ENCODE data around the gene SPATA19.

Gene SPATA19, protein sequence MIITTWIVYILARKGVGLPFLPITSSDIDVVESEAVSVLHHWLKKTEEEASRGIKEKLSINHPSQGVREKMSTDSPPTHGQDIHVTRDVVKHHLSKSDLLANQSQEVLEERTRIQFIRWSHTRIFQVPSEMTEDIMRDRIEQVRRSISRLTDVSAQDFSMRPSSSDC

DNA sequence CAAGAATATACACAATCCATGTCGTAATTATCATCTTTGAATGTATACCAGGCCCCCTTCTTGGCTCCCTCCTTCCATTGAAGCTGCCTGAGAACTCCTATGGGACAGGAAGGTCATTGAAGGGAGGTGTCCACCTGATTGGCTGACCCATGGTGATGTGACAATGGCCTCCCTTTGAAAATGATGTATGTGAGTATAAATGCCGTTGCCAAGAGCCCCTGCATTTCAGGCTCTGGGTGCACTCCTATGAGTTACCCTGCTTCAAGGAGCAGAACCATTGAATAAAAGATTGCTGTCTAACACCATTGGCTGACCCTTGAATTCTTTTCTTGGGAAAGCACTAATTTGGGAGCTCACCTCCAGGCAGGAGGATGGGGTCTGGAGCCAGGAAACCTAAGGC is at the start of gene SPATA19:
Gene SPATA19 (minus strand): TSS at position 101 of the 400 bp plus-strand sequence. CDS start 67 bp downstream, at position 34.
- H3K9me3 Mint-ChIP-seq, result peaks cover 12 to 17% of the 10 kb centered on the region in 2 donors
- no peaks in the 10 kb centered on the region for H3K36me3 Mint-ChIP-seq
- ATAC-seq (replicated peaks), result no peak
- H3K27ac Mint-ChIP-seq, result no peak within 1 kb of the TSS
- H3K27me3 Mint-ChIP-seq, result no peaks in the 10 kb centered on the region
- no peak within 1 kb of the TSS for H3K4me3 Mint-ChIP-seq
- DNase-seq, result no peak
- no peaks in the 10 kb centered on the region for H3K4me1 Mint-ChIP-seq

DNA sequence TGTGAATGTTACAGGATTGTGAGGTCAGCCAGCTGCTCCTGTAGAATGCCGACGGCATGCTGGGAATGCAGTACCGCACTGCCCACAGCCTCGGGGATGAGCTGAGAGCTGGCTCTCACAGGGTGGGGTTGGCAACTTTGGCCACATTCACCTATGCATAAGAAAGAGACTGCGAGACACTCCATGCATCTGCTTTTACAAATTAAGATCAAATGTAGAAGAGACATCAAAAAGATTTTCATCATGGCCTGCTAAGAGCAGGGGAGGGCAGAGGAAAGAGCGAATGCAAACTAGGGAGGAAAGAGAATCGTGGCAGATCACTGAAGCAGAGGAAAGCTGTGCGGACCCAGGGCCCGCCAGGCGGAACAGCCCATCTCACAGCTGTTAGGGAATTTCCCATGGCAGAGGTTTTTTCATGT is 49.8 kb upstream of the SPATA19 start:
- Mint-ChIP-seq H3K27ac (no peak overlapping the region), H3K4me3 (no peak overlapping the region), H3K36me3 (no peaks in the 10 kb centered on the region), H3K27me3 (no peaks in the 10 kb centered on the region), H3K9me3 (peaks cover 1 to 4% of the 10 kb centered on the region in 2 donors), H3K4me1 (peaks cover 0 to 5% of the 10 kb centered on the region in 2 donors)
- DNase-seq (no peak), ATAC-seq (replicated peaks) (peak; percentile 43 to 66)

- no peaks in the 10 kb centered on the region for H3K27me3 Mint-ChIP-seq
- DNase-seq (no peak), ATAC-seq (replicated peaks) (peak in 1 of 2 donors; percentile 24)
- H3K4me3 Mint-ChIP-seq, result no peak overlapping the region
- H3K36me3 Mint-ChIP-seq, result no peaks in the 10 kb centered on the region
- peaks cover 0 to 4% of the 10 kb centered on the region in 2 donors for H3K4me1 Mint-ChIP-seq
- H3K27ac Mint-ChIP-seq, result no peak overlapping the region
- H3K9me3 Mint-ChIP-seq, result peaks cover 0 to 4% of the 10 kb centered on the region in 2 donors
Measured at GRCh38 chr11:133893381-133893780, 48.1 kb upstream of the SPATA19 start.

DNA sequence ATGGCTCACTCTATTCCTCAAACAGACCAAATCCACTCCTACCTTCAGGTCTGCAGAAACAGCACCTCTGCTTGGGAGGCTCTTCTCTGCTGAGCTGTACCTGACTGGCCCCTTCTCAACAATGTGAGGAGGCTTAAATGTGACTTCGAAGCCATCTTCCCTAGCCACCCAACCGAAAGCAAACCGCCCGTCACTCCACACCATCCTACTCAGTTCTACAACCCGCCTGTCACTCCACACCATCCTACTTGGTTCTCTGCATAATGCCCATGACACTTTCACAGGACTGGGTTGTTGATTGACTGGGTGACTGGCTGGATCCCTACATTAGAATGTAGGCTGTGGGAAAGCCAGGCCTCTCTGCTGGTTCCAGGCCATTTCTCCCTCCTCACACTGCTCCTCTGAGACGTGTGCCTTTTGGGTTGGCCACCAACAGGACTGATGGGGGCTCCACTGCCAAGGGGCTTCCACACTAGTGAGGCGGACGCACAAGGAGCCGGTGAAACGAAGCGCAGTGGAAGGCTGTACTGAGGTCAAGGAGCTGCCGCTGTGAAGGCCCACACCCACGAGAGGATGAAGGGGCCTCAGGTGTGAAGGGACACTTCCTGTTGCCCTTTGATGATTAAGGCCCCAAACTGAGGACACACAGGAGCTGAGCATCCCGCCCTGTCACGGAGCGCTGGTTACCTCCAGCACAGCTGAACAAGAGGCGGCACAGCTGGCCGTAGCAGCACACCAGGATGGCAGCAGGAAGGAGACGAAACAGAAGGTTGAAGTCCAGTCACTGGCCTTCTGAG is 47.5 kb upstream of the SPATA19 start:
- no peak for ATAC-seq (replicated peaks)
- H3K9me3 Mint-ChIP-seq, result peaks cover 0 to 4% of the 10 kb centered on the region in 2 donors
- H3K27ac Mint-ChIP-seq, result no peak overlapping the region
- peaks cover 0 to 2% of the 10 kb centered on the region in 2 donors for H3K4me1 Mint-ChIP-seq
- H3K36me3 Mint-ChIP-seq, result no peaks in the 10 kb centered on the region
- H3K4me3 Mint-ChIP-seq, result no peak overlapping the region
- DNase-seq, result no peak
- no peaks in the 10 kb centered on the region for H3K27me3 Mint-ChIP-seq

DNA sequence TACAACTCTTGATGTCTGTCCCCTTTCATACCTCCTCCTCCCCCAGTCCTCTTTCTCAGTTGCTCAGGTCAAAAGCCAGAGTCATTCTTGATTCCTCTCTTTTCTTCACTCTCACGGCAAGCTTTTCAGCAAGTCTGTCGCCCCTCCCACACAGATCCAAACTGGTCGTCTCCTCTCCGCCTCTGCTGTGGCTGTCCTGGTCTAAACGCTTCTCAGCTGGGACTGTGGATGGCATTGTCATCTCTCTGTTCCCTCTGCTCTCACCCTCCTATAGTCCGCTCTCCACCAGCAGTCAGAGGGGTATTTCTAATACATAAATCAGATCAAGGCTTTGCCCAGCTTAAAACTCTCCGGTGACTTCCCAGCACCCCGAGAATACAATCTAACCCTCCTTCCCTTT is 46.8 kb upstream of the SPATA19 start:
- H3K27me3 Mint-ChIP-seq, result no peaks in the 10 kb centered on the region

GRCh38 chr11:133889893-133890292 is 44.6 kb upstream of the SPATA19 start:
- no peak overlapping the region for H3K4me3 Mint-ChIP-seq
- DNase-seq (no peak), ATAC-seq (replicated peaks) (no peak)
- no peak overlapping the region for H3K27ac Mint-ChIP-seq
- H3K27me3 Mint-ChIP-seq, result no peaks in the 10 kb centered on the region
- no peaks in the 10 kb centered on the region for H3K36me3 Mint-ChIP-seq
- no peaks in the 10 kb centered on the region for H3K9me3 Mint-ChIP-seq
- peaks cover 0 to 2% of the 10 kb centered on the region in 2 donors for H3K4me1 Mint-ChIP-seq

More for the DNA sequence above, 46.8 kb upstream of the SPATA19 start:
- Mint-ChIP-seq H3K4me3 (no peak overlapping the region), H3K9me3 (peaks cover 0 to 4% of the 10 kb centered on the region in 2 donors), H3K4me1 (peaks cover 0 to 2% of the 10 kb centered on the region in 2 donors), H3K36me3 (no peaks in the 10 kb centered on the region), H3K27ac (no peak overlapping the region)
- ATAC-seq (replicated peaks) (no peak), DNase-seq (no peak)

- Mint-ChIP-seq H3K27ac (no peak overlapping the region), H3K9me3 (no peaks in the 10 kb centered on the region), H3K4me1 (no peaks in the 10 kb centered on the region), H3K36me3 (no peaks in the 10 kb centered on the region), H3K27me3 (no peaks in the 10 kb centered on the region), H3K4me3 (no peak overlapping the region)
- DNase-seq (no peak), ATAC-seq (replicated peaks) (no peak)
Measured at GRCh38 chr11:133889188-133889587, 43.9 kb upstream of the SPATA19 start.

DNA sequence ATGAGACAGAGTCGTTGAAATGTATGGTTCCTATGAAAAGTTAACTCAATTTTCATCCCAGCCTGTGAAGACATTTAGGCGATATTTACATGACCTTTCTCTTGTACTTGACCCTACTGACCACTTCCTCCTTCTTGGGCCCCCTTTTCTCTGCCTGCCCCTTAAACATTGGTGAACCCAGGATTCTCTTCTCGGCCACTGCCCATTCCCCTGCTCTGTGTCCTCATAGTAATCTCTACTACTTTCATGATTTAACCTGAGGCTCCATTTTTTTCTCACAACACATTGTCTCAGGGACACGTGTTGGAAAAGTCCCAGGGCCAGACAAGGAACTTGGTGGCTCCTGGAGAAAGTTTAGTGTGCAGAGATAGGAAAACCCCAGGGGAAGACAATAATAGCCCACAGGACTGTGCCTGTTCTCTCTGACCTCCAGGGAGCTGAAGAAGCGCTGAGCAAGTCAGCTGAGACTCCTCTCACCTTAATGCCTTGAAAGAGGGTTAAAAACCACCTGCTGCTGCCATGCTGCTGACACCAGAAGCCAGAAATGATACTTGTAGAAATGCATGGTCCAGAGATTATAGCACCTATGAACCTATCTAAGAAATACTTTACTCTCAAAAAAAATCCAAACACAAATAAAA is 42.5 kb upstream of the SPATA19 start:
- no peaks in the 10 kb centered on the region for H3K27me3 Mint-ChIP-seq
- peaks cover 5% of the 10 kb centered on the region in 2 donors for H3K9me3 Mint-ChIP-seq
- no peak for DNase-seq
- no peaks in the 10 kb centered on the region for H3K36me3 Mint-ChIP-seq
- no peak for ATAC-seq (replicated peaks)
- no peak overlapping the region for H3K4me3 Mint-ChIP-seq
- H3K27ac Mint-ChIP-seq, result no peak overlapping the region
- H3K4me1 Mint-ChIP-seq, result no peaks in the 10 kb centered on the region

GRCh38 chr11:133886029-133886428 is 40.7 kb upstream of the SPATA19 start:
- no peak for DNase-seq
- no peak overlapping the region for H3K27ac Mint-ChIP-seq
- no peak overlapping the region for H3K4me3 Mint-ChIP-seq
- no peaks in the 10 kb centered on the region for H3K4me1 Mint-ChIP-seq
- no peaks in the 10 kb centered on the region for H3K27me3 Mint-ChIP-seq
- no peaks in the 10 kb centered on the region for H3K36me3 Mint-ChIP-seq
- peaks cover 5 to 11% of the 10 kb centered on the region in 2 donors for H3K9me3 Mint-ChIP-seq
- no peak for ATAC-seq (replicated peaks)

DNA sequence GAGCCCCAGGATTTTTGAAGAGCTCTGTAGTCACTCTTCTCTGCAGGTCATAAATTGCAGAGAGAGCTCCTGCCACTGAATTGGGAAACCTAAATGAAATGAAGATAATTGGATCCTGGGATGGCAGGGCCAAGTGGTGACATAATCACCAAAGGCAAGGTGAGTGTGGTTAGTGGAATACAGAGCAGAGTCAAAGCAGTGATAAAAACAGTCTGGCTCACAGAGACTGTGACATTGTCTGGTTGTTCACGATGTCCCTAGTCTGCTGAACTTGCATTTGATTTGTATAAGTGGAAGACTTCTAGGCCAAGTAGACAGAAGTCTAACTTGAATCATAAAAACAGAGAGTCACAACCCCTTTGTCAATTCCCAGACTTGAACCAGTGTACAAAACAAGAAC is 26.8 kb upstream of the SPATA19 start:
- Mint-ChIP-seq H3K4me1 (no peaks in the 10 kb centered on the region), H3K27me3 (peaks cover 0 to 4% of the 10 kb centered on the region in 2 donors), H3K9me3 (peaks cover 0 to 2% of the 10 kb centered on the region in 2 donors), H3K27ac (no peak overlapping the region), H3K4me3 (no peak overlapping the region), H3K36me3 (no peaks in the 10 kb centered on the region)
- no peak for ATAC-seq (replicated peaks)
- no peak for DNase-seq

- Mint-ChIP-seq H3K4me1 (no peaks in the 10 kb centered on the region), H3K36me3 (no peaks in the 10 kb centered on the region), H3K4me3 (no peak overlapping the region), H3K9me3 (no peaks in the 10 kb centered on the region), H3K27ac (no peak overlapping the region), H3K27me3 (peaks cover 0 to 4% of the 10 kb centered on the region in 2 donors)
- ATAC-seq (replicated peaks) (no peak), DNase-seq (no peak)
Measured at GRCh38 chr11:133867456-133867855, 22.1 kb upstream of the SPATA19 start.

GRCh38 chr11:133865466-133865865 is 20.2 kb upstream of the SPATA19 start:
- H3K36me3 Mint-ChIP-seq, result no peaks in the 10 kb centered on the region
- H3K4me3 Mint-ChIP-seq, result no peak overlapping the region
- no peak overlapping the region for H3K27ac Mint-ChIP-seq
- no peaks in the 10 kb centered on the region for H3K4me1 Mint-ChIP-seq
- no peaks in the 10 kb centered on the region for H3K9me3 Mint-ChIP-seq
- ATAC-seq (replicated peaks) (no peak), DNase-seq (no peak)
- H3K27me3 Mint-ChIP-seq, result no peaks in the 10 kb centered on the region

DNA sequence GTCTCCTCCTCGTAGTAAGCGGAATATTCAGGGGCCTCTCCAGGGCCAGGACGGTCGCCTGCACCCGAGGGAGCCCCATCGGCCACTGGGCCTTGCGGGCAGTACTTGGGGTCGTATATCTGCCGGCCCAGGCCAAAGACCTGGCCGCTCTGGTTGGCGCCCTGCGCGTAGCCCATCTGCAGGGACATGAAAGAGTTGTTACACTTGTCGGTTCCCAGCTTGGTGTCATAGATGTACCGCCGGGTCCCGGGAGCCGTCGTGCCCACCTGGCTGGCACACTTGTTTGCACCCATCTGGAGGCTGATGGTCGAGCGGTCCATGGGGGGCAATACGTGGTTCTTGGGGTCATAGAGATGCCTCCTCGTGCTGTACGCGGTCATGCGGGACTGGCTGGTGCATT is 19.4 kb upstream of the SPATA19 start:
- Mint-ChIP-seq H3K36me3 (no peaks in the 10 kb centered on the region), H3K27me3 (no peaks in the 10 kb centered on the region), H3K4me3 (no peak overlapping the region), H3K9me3 (no peaks in the 10 kb centered on the region), H3K27ac (no peak overlapping the region), H3K4me1 (no peaks in the 10 kb centered on the region)
- ATAC-seq (replicated peaks), result no peak
- DNase-seq, result no peak

- Mint-ChIP-seq H3K36me3 (no peaks in the 10 kb centered on the region), H3K4me3 (no peak overlapping the region), H3K27ac (no peak overlapping the region), H3K27me3 (no peaks in the 10 kb centered on the region), H3K4me1 (no peaks in the 10 kb centered on the region), H3K9me3 (no peaks in the 10 kb centered on the region)
- DNase-seq (no peak), ATAC-seq (replicated peaks) (no peak)
Measured at GRCh38 chr11:133860151-133860550, 14.8 kb upstream of the SPATA19 start.

Data from stimulated activated naive B cell treated with anti-CD40 and anti-IgM and Interleukin-4, amounts not matched to agents 10 μg/mL and 1 μg/mL and 100 μg/mL, for 72 hours (primary cell).